Nephron progenitor cell (in vitro differentiated cells): ENCODE measurements around the gene CD2.
"Not testable (repeated sequence)": the region's sequence is repeated elsewhere in the genome, so short reads cannot be mapped to it uniquely, and the experiment has no call there.

Experiments
- DNase-seq: peaks from one replicate; pipeline ENCODE4 v3.0.0; 2021
- H3K27ac Mint-ChIP-seq: 2 replicates; pipeline ENCODE4 v1.8.0; 2021; ENCODE audit warnings: mild to moderate bottlenecking, moderate library complexity, mixed read lengths
- H3K27me3 Mint-ChIP-seq: 2 replicates; pipeline ENCODE4 v1.8.0; 2021; ENCODE audit warnings: mild to moderate bottlenecking, low read depth, mixed read lengths; ENCODE audit not compliant: poor library complexity
- H3K36me3 Mint-ChIP-seq: 2 replicates; pipeline ENCODE4 v1.8.0; 2021; ENCODE audit warnings: low read depth, mixed read lengths
- H3K4me1 Mint-ChIP-seq: 2 replicates; pipeline ENCODE4 v1.8.0; 2021; ENCODE audit warnings: mixed read lengths
- H3K4me3 Mint-ChIP-seq: 2 replicates; pipeline ENCODE4 v1.8.0; 2021; ENCODE audit warnings: mild to moderate bottlenecking, moderate library complexity, mixed read lengths
- H3K9me3 Mint-ChIP-seq: 2 replicates; pipeline ENCODE4 v1.8.0; 2021; ENCODE audit warnings: mild to moderate bottlenecking, moderate library complexity, mixed read lengths
- CTCF ChIP-seq: fragments of 200-600 bp; sonication (generic); IDR thresholded peaks from 2 replicates; pipeline ENCODE4 v1.5.0; 2021; ENCODE audit warnings: antibody characterized with exemption

Gene CD2

DNA sequence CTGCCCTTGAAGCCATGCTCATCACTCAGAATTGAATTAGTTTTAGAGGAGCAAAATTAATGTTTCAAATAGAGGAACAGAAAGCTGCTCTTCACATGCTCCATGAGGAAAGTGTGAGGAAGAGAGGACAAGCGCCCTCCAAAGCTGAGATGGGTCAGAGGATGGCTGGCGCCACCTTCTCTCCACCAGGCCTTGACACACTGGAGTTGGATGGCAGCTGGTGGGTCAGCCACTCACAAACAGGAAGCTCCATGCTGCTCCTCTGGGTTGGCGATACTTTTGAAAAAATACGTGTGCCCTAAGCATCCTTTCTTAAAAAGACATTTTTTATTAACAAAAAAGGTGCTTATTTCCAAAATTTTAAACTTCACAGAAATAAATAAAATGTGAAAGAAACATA, 3.1 kb upstream of the CD2 start:
- H3K4me3 Mint-ChIP-seq, result no peak overlapping the region
- TF ChIP-seq CTCF, result no peak
- peaks cover 38% of the 10 kb centered on the region for H3K9me3 Mint-ChIP-seq
- H3K27me3 Mint-ChIP-seq, result peaks cover 6% of the 10 kb centered on the region
- H3K27ac Mint-ChIP-seq, result no peak overlapping the region
- no peaks in the 10 kb centered on the region for H3K4me1 Mint-ChIP-seq
- H3K36me3 Mint-ChIP-seq, result no peaks in the 10 kb centered on the region
- no peak for DNase-seq

DNA sequence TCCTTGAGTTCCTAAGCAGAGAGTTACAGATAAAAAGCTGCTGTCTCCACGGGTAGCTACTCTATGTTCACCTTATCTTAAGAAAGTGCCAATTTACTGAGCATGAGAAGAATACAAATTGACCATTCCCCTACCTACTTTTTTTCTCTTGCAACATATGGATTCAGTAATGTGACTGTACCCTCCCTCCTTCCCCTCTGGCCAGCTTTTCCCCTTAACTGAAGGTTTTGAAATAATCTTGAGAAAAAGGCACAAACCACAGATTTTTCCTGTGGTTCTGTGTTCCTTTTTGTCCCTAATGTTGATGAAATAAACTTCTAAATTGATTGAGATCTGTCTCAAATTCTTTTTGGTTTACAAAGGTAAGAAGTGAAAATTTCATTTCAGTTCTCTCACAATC, 2.6 kb upstream of the CD2 start:
- no peaks in the 10 kb centered on the region for H3K36me3 Mint-ChIP-seq
- peaks cover 33% of the 10 kb centered on the region for H3K9me3 Mint-ChIP-seq
- peak overlapping the region; percentile 57 for H3K27ac Mint-ChIP-seq

GRCh38 chr1:116753312-116753711, 918 bp upstream of the CD2 start:
- no peak for TF ChIP-seq CTCF
- Mint-ChIP-seq H3K27me3 (peaks cover 4% of the 10 kb centered on the region), H3K36me3 (no peaks in the 10 kb centered on the region), H3K4me1 (no peaks in the 10 kb centered on the region), H3K9me3 (peaks cover 16% of the 10 kb centered on the region), H3K4me3 (no peak overlapping the region), H3K27ac (no peak overlapping the region)
- no peak for DNase-seq

More for the DNA sequence above, 2.6 kb upstream of the CD2 start:
- no peak overlapping the region for H3K4me3 Mint-ChIP-seq
- DNase-seq, result no peak
- no peaks in the 10 kb centered on the region for H3K4me1 Mint-ChIP-seq
- TF ChIP-seq CTCF, result no peak
- H3K27me3 Mint-ChIP-seq, result peaks cover 6% of the 10 kb centered on the region

DNA sequence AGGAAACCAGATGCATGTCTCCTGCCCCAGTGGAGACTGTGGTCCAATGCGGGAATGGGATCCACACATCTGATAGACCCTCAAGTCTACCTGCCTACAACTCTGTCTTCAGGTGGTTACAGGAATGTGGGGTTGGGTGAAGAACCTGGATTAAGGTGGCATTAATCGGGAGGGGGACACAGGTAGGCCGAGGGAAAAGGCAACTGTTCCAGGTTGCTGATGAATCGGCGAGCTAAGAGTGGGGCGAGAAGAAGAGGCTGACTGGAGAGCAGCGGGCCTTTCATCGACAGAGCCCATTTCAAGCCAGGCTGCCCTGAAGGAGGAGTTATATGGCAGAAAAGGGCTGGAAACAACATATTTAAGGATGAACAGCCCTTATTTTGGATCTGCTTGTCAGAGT, 836 bp downstream of the CD2 start:
- H3K27me3 Mint-ChIP-seq, result no peaks in the 10 kb centered on the region

GRCh38 chr1:116755681-116756080, 1.5 kb downstream of the CD2 start:
- no peak for TF ChIP-seq CTCF
- Mint-ChIP-seq H3K9me3 (no peaks in the 10 kb centered on the region), H3K27me3 (no peaks in the 10 kb centered on the region), H3K36me3 (no peaks in the 10 kb centered on the region), H3K4me3 (no peak overlapping the region), H3K4me1 (no peaks in the 10 kb centered on the region), H3K27ac (no peak overlapping the region)
- DNase-seq, result no peak

More for the DNA sequence above, 836 bp downstream of the CD2 start:
- Mint-ChIP-seq H3K9me3 (peaks cover 1% of the 10 kb centered on the region), H3K36me3 (no peaks in the 10 kb centered on the region), H3K4me3 (no peak overlapping the region), H3K4me1 (no peaks in the 10 kb centered on the region), H3K27ac (no peak overlapping the region)
- no peak for TF ChIP-seq CTCF
- DNase-seq, result no peak

DNA sequence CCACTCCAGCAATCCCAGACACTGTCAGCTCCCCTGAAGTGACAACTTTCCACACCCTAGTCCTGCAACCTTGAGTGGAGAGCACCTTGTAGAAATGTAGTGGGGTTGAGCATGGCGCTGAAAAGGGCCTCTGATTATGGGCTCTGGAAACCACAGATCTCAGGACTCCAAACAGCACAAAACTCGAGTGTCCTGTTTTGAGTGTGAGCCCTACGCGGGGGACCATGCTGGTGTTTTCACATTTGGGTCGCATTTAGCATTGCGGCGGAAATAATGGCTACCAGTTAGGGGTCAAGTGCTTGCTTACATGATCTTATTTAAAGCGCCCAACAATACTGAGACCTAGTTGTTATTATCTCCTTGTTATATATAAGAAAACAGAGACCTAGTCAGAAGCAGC, 1.9 kb downstream of the CD2 start:
- DNase-seq, H3K27ac Mint-ChIP-seq, H3K4me1 Mint-ChIP-seq, H3K9me3 Mint-ChIP-seq, H3K36me3 Mint-ChIP-seq, H3K4me3 Mint-ChIP-seq, H3K27me3 Mint-ChIP-seq: not testable (repeated sequence)

DNA sequence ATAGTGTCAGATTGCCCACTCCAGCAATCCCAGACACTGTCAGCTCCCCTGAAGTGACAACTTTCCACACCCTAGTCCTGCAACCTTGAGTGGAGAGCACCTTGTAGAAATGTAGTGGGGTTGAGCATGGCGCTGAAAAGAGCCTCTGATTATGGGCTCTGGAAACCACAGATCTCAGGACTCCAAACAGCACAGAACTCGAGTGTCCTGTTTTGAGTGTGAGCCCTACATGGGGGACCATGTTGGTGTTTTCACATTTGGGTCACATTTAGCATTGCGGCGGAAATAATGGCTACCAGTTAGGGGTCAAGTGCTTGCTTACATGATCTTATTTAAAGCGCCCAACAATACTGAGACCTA, 4.2 kb downstream of the CD2 start:
- H3K4me1 Mint-ChIP-seq, result peaks cover 15% of the 10 kb centered on the region
- not testable (repeated sequence) for H3K4me3 Mint-ChIP-seq, H3K27ac Mint-ChIP-seq, H3K9me3 Mint-ChIP-seq, H3K36me3 Mint-ChIP-seq, DNase-seq, H3K27me3 Mint-ChIP-seq
